Measurements from ENCODE around the gene C5AR1.
"Not testable (repeated sequence)": the region's sequence is repeated elsewhere in the genome, so short reads cannot be mapped to it uniquely, and the experiment has no call there.

Gene C5AR1

DNA sequence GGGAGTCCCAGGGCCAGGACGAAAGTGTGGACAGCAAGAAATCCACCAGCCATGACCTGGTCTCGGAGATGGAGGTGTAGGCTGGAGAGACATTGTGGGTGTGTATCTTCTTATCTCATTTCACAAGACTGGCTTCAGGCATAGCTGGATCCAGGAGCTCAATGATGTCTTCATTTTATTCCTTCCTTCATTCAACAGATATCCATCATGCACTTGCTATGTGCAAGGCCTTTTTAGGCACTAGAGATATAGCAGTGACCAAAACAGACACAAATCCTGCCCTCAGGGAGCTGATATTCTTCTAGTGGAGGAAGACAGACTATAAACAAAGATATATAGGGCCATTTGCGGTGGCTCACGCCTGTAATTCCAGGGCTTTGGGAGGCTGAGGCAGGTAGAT is 32.1 kb downstream of the C5AR1 start:
- H3K4me3 ChIP-seq (ENCODE audit: low read depth, low read length), result no peak overlapping the region
- DNase-seq, result no peak
- no peaks in the 10 kb centered on the region for H3K9me3 ChIP-seq (ENCODE audit: severe bottlenecking)

DNA sequence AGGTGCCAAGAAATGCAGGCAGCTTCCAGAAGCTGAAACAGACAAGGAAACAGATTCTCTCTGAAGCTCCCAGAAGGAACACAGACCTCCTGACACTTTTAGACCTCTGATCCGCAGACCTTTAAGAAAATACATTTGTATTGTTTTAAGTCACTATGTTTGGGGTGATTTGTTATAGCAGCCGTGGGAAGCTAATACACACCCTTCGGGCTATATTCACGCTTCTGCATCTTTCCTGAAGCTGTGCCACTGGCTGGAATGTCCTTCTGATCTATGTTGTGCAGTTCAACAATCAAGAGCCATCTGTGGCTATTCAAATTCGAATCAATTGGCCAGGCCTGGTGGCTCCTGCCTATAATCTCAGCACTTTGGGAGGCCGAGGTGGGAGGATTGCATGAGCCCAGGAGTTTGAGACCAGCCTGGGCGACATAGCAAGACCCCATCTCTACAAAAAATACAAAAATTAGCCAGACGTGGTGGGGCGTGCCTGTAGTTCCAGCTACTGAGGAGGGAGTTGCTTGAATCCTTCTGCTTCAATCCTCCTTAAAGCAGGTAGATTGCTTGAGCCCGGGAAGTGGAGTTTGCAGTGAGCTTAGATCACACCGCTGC is 33.6 kb downstream of the C5AR1 start:
- no peaks in the 10 kb centered on the region for H3K27me3 ChIP-seq (ENCODE audit: insufficient read depth, low read depth, severe bottlenecking)
- TF ChIP-seq, protein P1, sequence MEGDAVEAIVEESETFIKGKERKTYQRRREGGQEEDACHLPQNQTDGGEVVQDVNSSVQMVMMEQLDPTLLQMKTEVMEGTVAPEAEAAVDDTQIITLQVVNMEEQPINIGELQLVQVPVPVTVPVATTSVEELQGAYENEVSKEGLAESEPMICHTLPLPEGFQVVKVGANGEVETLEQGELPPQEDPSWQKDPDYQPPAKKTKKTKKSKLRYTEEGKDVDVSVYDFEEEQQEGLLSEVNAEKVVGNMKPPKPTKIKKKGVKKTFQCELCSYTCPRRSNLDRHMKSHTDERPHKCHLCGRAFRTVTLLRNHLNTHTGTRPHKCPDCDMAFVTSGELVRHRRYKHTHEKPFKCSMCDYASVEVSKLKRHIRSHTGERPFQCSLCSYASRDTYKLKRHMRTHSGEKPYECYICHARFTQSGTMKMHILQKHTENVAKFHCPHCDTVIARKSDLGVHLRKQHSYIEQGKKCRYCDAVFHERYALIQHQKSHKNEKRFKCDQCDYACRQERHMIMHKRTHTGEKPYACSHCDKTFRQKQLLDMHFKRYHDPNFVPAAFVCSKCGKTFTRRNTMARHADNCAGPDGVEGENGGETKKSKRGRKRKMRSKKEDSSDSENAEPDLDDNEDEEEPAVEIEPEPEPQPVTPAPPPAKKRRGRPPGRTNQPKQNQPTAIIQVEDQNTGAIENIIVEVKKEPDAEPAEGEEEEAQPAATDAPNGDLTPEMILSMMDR (IDR thresholded peaks at IDR 0.05; ENCODE audit: low read depth, low read length), result no peak
- H3K9me3 ChIP-seq (ENCODE audit: severe bottlenecking), result peaks cover 4% of the 10 kb centered on the region
- no peak overlapping the region for H3K27ac ChIP-seq
- no peak overlapping the region for H3K4me3 ChIP-seq (ENCODE audit: low read depth, low read length)
- no peak for DNase-seq
- H3K36me3 ChIP-seq, result no peaks in the 10 kb centered on the region

More for the DNA sequence above, 32.1 kb downstream of the C5AR1 start:
- TF ChIP-seq, protein P1 (IDR thresholded peaks at IDR 0.05; ENCODE audit: low read depth, low read length), result no peak
- Histone ChIP-seq H3K27me3 (ENCODE audit: insufficient read depth, low read depth, severe bottlenecking) (no peaks in the 10 kb centered on the region), H3K36me3 (no peaks in the 10 kb centered on the region), H3K27ac (no peak overlapping the region)

DNA sequence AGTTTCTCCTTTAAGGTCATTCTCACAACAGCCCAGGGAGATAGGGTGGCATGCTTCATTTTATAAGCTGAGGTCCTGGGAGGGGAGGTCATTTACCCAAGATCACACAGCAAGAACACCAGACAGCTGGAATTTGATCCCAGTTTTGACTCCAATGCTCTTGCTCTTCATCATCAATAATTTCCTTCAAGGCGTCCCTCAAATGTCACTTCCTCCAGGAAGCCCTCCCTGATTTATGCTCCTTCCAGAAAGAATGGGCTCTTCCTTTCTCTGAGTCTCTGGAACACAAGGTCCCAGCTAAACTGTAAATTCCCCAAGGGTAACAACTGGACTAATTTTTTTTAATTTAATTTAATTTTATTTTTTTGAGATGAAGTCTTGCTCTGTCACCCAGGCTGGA is 34.8 kb downstream of the C5AR1 start:
- H3K4me3 ChIP-seq (ENCODE audit: low read depth, low read length), result no peak overlapping the region
- TF ChIP-seq, protein P1 (IDR thresholded peaks at IDR 0.05; ENCODE audit: low read depth, low read length), result no peak
- H3K9me3 ChIP-seq (ENCODE audit: severe bottlenecking), result peaks cover 4% of the 10 kb centered on the region
- H3K27ac ChIP-seq, result no peak overlapping the region
- no peaks in the 10 kb centered on the region for H3K27me3 ChIP-seq (ENCODE audit: insufficient read depth, low read depth, severe bottlenecking)
- DNase-seq, result no peak
- no peaks in the 10 kb centered on the region for H3K36me3 ChIP-seq

DNA sequence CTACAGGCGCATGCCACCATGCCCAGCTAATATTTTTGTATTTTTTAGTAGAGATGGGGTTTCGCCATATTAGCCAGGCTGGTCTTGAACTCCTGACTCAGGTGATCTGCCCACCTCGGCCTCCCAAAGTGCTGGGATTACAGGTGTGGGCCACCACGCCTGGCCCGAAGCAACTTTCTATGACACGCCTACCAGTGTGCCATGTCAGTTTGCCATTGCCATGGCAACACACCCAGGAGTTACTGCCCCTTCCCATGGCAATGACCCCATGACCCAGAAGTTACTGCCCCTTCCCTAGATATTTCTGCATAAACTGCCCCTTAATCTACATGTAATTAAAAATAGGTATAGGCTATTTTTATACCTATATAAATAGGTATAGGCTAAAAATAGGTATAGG is 36.4 kb downstream of the C5AR1 start:
- H3K4me3 ChIP-seq (ENCODE audit: low read depth, low read length); H3K36me3 ChIP-seq; H3K27me3 ChIP-seq (ENCODE audit: insufficient read depth, low read depth, severe bottlenecking); H3K9me3 ChIP-seq (ENCODE audit: severe bottlenecking); DNase-seq; H3K27ac ChIP-seq: not testable (repeated sequence)

DNA sequence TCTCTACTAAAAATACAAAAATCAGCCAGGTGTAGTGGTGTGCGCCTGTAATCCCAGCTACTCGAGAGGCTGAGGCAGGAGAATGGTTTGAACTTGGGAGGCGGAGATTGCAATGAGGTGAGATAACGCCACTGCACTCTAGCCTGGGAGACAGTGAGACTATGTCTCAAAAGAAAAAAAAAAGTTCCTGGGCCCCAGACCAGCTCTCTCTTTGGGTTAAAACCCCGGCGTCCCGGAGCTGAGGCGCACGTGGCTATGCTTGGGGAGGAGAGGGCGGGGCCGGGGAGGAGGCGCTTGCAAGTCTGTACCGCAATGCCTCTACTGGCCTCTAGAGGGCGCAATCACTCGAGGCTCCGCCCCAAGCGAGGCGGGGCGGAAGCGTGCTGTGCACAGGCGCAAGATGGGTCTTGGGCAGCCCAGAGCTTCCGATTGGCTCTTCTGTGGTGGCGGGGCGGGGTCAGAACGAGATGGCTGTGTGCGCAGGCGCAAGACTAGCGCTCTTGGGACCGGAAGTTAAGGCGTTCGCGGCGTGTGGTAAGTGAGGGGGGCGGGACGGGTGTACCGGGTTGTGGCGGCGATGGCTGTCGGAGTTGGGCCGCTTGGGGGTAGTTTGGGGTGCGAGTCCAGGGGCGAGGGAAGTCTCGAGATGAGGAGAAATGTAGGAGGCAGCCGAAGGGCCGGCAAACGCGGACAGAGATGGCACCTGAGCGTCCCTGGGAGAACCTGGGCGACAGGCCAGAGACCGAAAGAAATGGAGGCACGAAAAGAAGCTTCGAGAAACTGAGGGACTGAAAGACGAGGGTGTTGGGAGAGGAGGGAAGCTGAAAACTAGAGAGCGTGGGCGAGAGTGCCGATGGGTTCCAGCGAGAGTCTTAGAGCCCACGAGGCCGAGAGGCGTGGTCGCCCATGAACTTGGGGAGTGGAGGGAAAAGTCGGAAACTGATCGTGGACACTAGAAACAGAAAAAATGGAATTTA is 39.4 kb downstream of the C5AR1 start, which contains the start of gene DHX34:
Gene DHX34 (plus strand): TSS at position 497 of the 977 bp plus-strand sequence. CDS start 3,716 bp downstream, outside the sequence.
- peak within 1 kb of the TSS; percentile 82 for H3K27ac ChIP-seq
- TF ChIP-seq, protein P1 (IDR thresholded peaks at IDR 0.05; ENCODE audit: low read depth, low read length), result peak; percentile 89
- H3K27me3 ChIP-seq (ENCODE audit: insufficient read depth, low read depth, severe bottlenecking), result no peaks in the 10 kb centered on the region
- peaks cover 4% of the 10 kb centered on the region for H3K9me3 ChIP-seq (ENCODE audit: severe bottlenecking)
- H3K4me3 ChIP-seq (ENCODE audit: low read depth, low read length), result peak within 1 kb of the TSS; percentile 96
- H3K36me3 ChIP-seq, result peaks cover 27% of the 10 kb centered on the region
- peak; percentile 99 for DNase-seq

DNA sequence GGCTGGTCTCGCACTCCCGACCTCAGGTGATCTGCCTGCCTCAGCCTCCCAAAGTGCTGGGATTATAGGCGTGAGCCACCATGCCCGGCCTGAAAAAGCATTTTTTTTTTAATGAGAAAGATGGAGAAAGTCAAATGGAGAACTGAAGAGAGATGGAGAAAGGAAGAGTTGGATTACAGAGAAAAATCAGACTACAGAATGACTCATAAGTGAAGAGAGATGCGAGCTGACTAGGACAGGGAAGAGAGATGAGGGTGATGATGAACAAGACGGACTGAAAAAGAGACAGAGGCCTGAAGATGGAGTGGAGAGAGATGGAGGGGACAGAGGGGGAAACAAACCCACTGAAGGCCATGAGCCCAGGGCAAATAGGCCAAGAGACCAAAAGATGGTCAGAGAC is 41.0 kb downstream of the C5AR1 start:
- peaks cover 4% of the 10 kb centered on the region for H3K9me3 ChIP-seq (ENCODE audit: severe bottlenecking)
- peaks cover 42% of the 10 kb centered on the region for H3K36me3 ChIP-seq
- TF ChIP-seq, protein P1 (IDR thresholded peaks at IDR 0.05; ENCODE audit: low read depth, low read length), result no peak
- no peaks in the 10 kb centered on the region for H3K27me3 ChIP-seq (ENCODE audit: insufficient read depth, low read depth, severe bottlenecking)
- no peak overlapping the region for H3K27ac ChIP-seq
- no peak for DNase-seq
- H3K4me3 ChIP-seq (ENCODE audit: low read depth, low read length), result no peak overlapping the region
